SK-N-SH treated with all-trans-retinoic acid at 6 μM for 48 hours (cell line): ENCODE measurements around the gene DONSON.

Experiments used
- ATAC-seq: fragments of 200-7000 bp; cut with Tn5 transposase; 3 replicates; pipeline ENCODE4 v1.9.1; 2020; ENCODE audit warnings: mild to moderate bottlenecking, moderate library complexity
- ARNTL ChIP-seq: fragments of 450-650 bp; formaldehyde crosslinking; IDR thresholded peaks from 2 replicates; pipeline ENCODE4 v1.5.0; 2020; ENCODE audit warnings: low read depth, mild to moderate bottlenecking, moderate library complexity, borderline replicate concordance
- BACH2 ChIP-seq: fragments of 250-450 bp; sonication (Bioruptor Pico); IDR thresholded peaks from 2 replicates; pipeline ENCODE4 v1.9.0; 2021; ENCODE audit warnings: mild to moderate bottlenecking, borderline replicate concordance
- CREB5 ChIP-seq: fragments of 250-450 bp; sonication (Bioruptor Pico); IDR thresholded peaks from 2 replicates; pipeline ENCODE4 v1.5.1; 2020; ENCODE audit warnings: low read depth, mild to moderate bottlenecking, moderate library complexity
- CSDC2 ChIP-seq: fragments of 250-450 bp; sonication (Bioruptor Pico); IDR thresholded peaks from 2 replicates; pipeline ENCODE4 v1.5.0; 2020; ENCODE audit warnings: mild to moderate bottlenecking, moderate library complexity
- ESRRG ChIP-seq: fragments of 250-450 bp; sonication (Bioruptor Pico); IDR thresholded peaks from 2 replicates; pipeline ENCODE4 v1.6.1; 2021; ENCODE audit warnings: mild to moderate bottlenecking
- GLIS3 ChIP-seq: fragments of 250-450 bp; sonication (Bioruptor Pico); IDR thresholded peaks from 2 replicates; pipeline ENCODE4 v1.5.0; 2020; ENCODE audit warnings: mild to moderate bottlenecking, moderate library complexity
- ISL1 ChIP-seq: fragments of 250-450 bp; sonication (Bioruptor Pico); IDR thresholded peaks from 2 replicates; pipeline ENCODE4 v2.1.2; 2022; ENCODE audit warnings: mild to moderate bottlenecking, moderate library complexity
- OSR1 ChIP-seq: fragments of 250-450 bp; sonication (Bioruptor Pico); IDR thresholded peaks from 2 replicates; pipeline ENCODE4 v1.8.0; 2022; ENCODE audit warnings: moderate library complexity, mild to moderate bottlenecking, inconsistent platforms
- PATZ1 ChIP-seq: fragments of 250-450 bp; sonication (Bioruptor Pico); IDR thresholded peaks from 2 replicates; pipeline ENCODE4 v1.8.0; 2020; ENCODE audit warnings: mild to moderate bottlenecking, moderate library complexity, borderline replicate concordance
- POU6F1 ChIP-seq: fragments of 250-450 bp; sonication (Bioruptor Pico); IDR thresholded peaks from 2 replicates; pipeline ENCODE4 v1.8.0; 2021; ENCODE audit warnings: low read depth, mild to moderate bottlenecking, moderate library complexity, borderline replicate concordance
- PPARA ChIP-seq: fragments of 250-450 bp; sonication (Bioruptor Pico); IDR thresholded peaks from 2 replicates; pipeline ENCODE4 v1.5.0; 2020; ENCODE audit warnings: mild to moderate bottlenecking, borderline replicate concordance
- RARB ChIP-seq: fragments of 250-450 bp; sonication (Bioruptor Pico); IDR thresholded peaks from 2 replicates; pipeline ENCODE4 v1.8.0; 2021; ENCODE audit warnings: mild to moderate bottlenecking, moderate library complexity
- SNAI2 ChIP-seq: fragments of 250-450 bp; sonication (Bioruptor Pico); IDR thresholded peaks from 2 replicates; pipeline ENCODE4 v1.5.0; 2020; ENCODE audit warnings: mild to moderate bottlenecking, moderate library complexity
- TCF4 ChIP-seq: fragments of 250-450 bp; sonication (Bioruptor Pico); IDR thresholded peaks from 2 replicates; pipeline ENCODE4 v1.8.0; 2021; ENCODE audit warnings: mild to moderate bottlenecking, moderate library complexity, borderline replicate concordance
- TOX ChIP-seq: fragments of 250-450 bp; sonication (Bioruptor Pico); IDR thresholded peaks from 2 replicates; pipeline ENCODE4 v1.8.0; 2021; ENCODE audit warnings: mild to moderate bottlenecking, moderate library complexity, borderline replicate concordance
- TSHZ2 ChIP-seq: fragments of 250-450 bp; sonication (Bioruptor Pico); IDR thresholded peaks from 2 replicates; pipeline ENCODE4 v1.5.0; 2020; ENCODE audit warnings: mild to moderate bottlenecking, moderate library complexity
- ZFP3 ChIP-seq: fragments of 250-450 bp; sonication (Bioruptor Pico); IDR thresholded peaks from 2 replicates; pipeline ENCODE4 v1.5.0; 2020; ENCODE audit warnings: mild to moderate bottlenecking, moderate library complexity
- ZFP30 ChIP-seq: fragments of 450-650 bp; formaldehyde crosslinking; IDR thresholded peaks from 2 replicates; pipeline ENCODE4 v1.5.0; 2022; ENCODE audit warnings: mild to moderate bottlenecking, moderate library complexity
- ZNF565 ChIP-seq: fragments of 450-650 bp; formaldehyde crosslinking; conservative IDR thresholded peaks from 2 replicates; pipeline ENCODE4 v1.5.0; 2020; ENCODE audit warnings: low read depth, mild to moderate bottlenecking, moderate library complexity
- ZNF70 ChIP-seq: fragments of 450-650 bp; formaldehyde crosslinking; IDR thresholded peaks from 2 replicates; pipeline ENCODE4 v1.5.0; 2020; ENCODE audit warnings: mild to moderate bottlenecking, moderate library complexity
- ZNF8 ChIP-seq: fragments of 450-650 bp; formaldehyde crosslinking; IDR thresholded peaks from 2 replicates; pipeline ENCODE4 v1.5.0; 2020; ENCODE audit warnings: mild to moderate bottlenecking, moderate library complexity

Gene DONSON

GRCh38 chr21:33552999-33553598, 35.4 kb downstream of the DONSON start:
- TF ChIP-seq RARB = no peak
- TF ChIP-seq TCF4 (CRISPR knock-in tag) = no peak
- TF ChIP-seq ZFP3 (CRISPR knock-in tag) = no peak
- no peak for TF ChIP-seq ARNTL (CRISPR knock-in tag)
- no peak for TF ChIP-seq CSDC2
- TF ChIP-seq ZNF70 (CRISPR knock-in tag) = no peak
- TF ChIP-seq ESRRG (CRISPR knock-in tag) = no peak
- TF ChIP-seq CREB5 (CRISPR knock-in tag) = no peak
- TF ChIP-seq GLIS3 (CRISPR knock-in tag) = no peak
- no peak for TF ChIP-seq SNAI2 (CRISPR knock-in tag)
- TF ChIP-seq OSR1 (CRISPR knock-in tag) = no peak
- no peak for TF ChIP-seq ZNF565 (CRISPR knock-in tag)
- no peak for TF ChIP-seq TOX (CRISPR knock-in tag)
- TF ChIP-seq PPARA = no peak
- TF ChIP-seq BACH2 (CRISPR knock-in tag) = no peak
- TF ChIP-seq ZFP30 (CRISPR knock-in tag) = no peak
- no peak for TF ChIP-seq PATZ1 (CRISPR knock-in tag)
- no peak for TF ChIP-seq TSHZ2 (CRISPR knock-in tag)
- no peak for TF ChIP-seq POU6F1
- ATAC-seq = no peak

- no peak; the same call in 2 of the 3 replicates for ATAC-seq
- no peak for TF ChIP-seq TSHZ2 (CRISPR knock-in tag)
- no peak for TF ChIP-seq OSR1 (CRISPR knock-in tag)
- no peak for TF ChIP-seq SNAI2 (CRISPR knock-in tag)
- no peak for TF ChIP-seq ARNTL (CRISPR knock-in tag)
- no peak for TF ChIP-seq ZNF565 (CRISPR knock-in tag)
- TF ChIP-seq ISL1 (CRISPR knock-in tag) = no peak
- no peak for TF ChIP-seq ZFP30 (CRISPR knock-in tag)
- no peak for TF ChIP-seq RARB
- TF ChIP-seq ZNF8 (CRISPR knock-in tag) = no peak
- TF ChIP-seq CREB5 (CRISPR knock-in tag) = no peak
- no peak for TF ChIP-seq POU6F1
- TF ChIP-seq ESRRG (CRISPR knock-in tag) = no peak
- TF ChIP-seq PPARA = no peak
- no peak for TF ChIP-seq ZNF70 (CRISPR knock-in tag)
- TF ChIP-seq TOX (CRISPR knock-in tag) = no peak
- no peak for TF ChIP-seq TCF4 (CRISPR knock-in tag)
- TF ChIP-seq GLIS3 (CRISPR knock-in tag) = no peak
- TF ChIP-seq CSDC2 = no peak
- TF ChIP-seq BACH2 (CRISPR knock-in tag) = no peak
Observed at GRCh38 chr21:33552093-33552998, 36.1 kb downstream of the DONSON start.
